SK-N-SH (cell line): ENCODE data around the gene NTMT1. TPM values are rescaled to one million over a fixed set of nuclear protein-coding genes. Genes with fewer than 3 reads are reported as not detected.

Experiments used
- CTCF ChIA-PET: fragments of 300-600, 350-600 bp; formaldehyde crosslinking; extraction: SDS; loops from one replicate; lab custom pipeline; 2021; lab: Yijun Ruan, JAX
- POLR2A ChIA-PET: fragments of 350-600 bp; sonication (Branson Sonifier 250); formaldehyde crosslinking; extraction: SDS; loops from one replicate; lab custom pipeline; 2020; ENCODE audit warnings: antibody characterized with exemption, inconsistent platforms; lab: Yijun Ruan, JAX
- DNase-seq: peaks from one replicate; pipeline ENCODE4 v3.0.0; 2012
- H2AFZ ChIP-seq: fragments of 200-600 bp; sonication (generic); 2 replicates; pipeline ENCODE4 v1.8.1; 2016; ENCODE audit warnings: antibody characterized with exemption, mild to moderate bottlenecking, low read depth
- H3F3A ChIP-seq: fragments of 200-600 bp; sonication (generic); replicated peaks from 2 replicates; pipeline ENCODE3; 2016; ENCODE audit warnings: antibody characterized with exemption, mild to moderate bottlenecking; ENCODE audit not compliant: insufficient read depth
- H3K27ac ChIP-seq, 2 experiments: fragments of 200-500 bp in 1 of 2; fragments of 200-600 bp in 1 of 2; sonication (Bioruptor generic) in 1 of 2; sonication (generic), shearing (Covaris generic) in 1 of 2; 2 replicates each; pipeline versions ENCODE4 v1.5.1 to v1.6.1; 2014 to 2016; ENCODE audit warnings: low read depth in 2 of 2, inconsistent platforms in 1 of 2, low read length in 1 of 2, mild to moderate bottlenecking in 1 of 2, mixed read lengths in 1 of 2
- H3K27me3 ChIP-seq: fragments of 200-600 bp; sonication (generic), shearing (Covaris generic); 2 replicates; pipeline ENCODE4 v1.6.1; 2016; ENCODE audit warnings: mixed run types; ENCODE audit not compliant: insufficient read depth
- H3K36me3 ChIP-seq, 2 experiments: fragments of 200-500 bp in 1 of 2; fragments of 200-600 bp in 1 of 2; sonication (Bioruptor generic) in 1 of 2; sonication (generic) in 1 of 2; replicated peaks in 1 of 2; 2 replicates each; pipeline versions ENCODE3 to v1.5.1; 2014 to 2016; ENCODE audit warnings: low read length in 1 of 2, mild to moderate bottlenecking in 1 of 2; ENCODE audit not compliant: insufficient read depth in 2 of 2, control insufficient read depth in 1 of 2
- H3K4me1 ChIP-seq, 2 experiments: fragments of 200-500 bp in 1 of 2; fragments of 200-600 bp in 1 of 2; sonication (Bioruptor generic) in 1 of 2; sonication (generic), shearing (Covaris generic) in 1 of 2; 2 replicates each; pipeline versions ENCODE4 v1.5.1 to v1.6.1; 2014 to 2016; ENCODE audit warnings: low read depth in 1 of 2, low read length in 1 of 2, mixed run types in 1 of 2; ENCODE audit not compliant: insufficient read depth in 2 of 2, control insufficient read depth in 1 of 2
- H3K4me2 ChIP-seq: fragments of 200-600 bp; sonication (generic), shearing (Covaris generic); 2 replicates; pipeline ENCODE4 v1.6.1; 2017; ENCODE audit warnings: mixed run types
- H3K4me3 ChIP-seq, 2 experiments: fragments of 200-500 bp in 1 of 2; fragments of 200-600 bp in 1 of 2; sonication (Bioruptor generic) in 1 of 2; sonication (generic), shearing (Covaris generic) in 1 of 2; 2 replicates each; pipeline versions ENCODE4 v1.5.1 to v1.8.1; 2014 to 2016; ENCODE audit warnings: low read depth in 2 of 2, inconsistent platforms in 1 of 2, low read length in 1 of 2, mild to moderate bottlenecking in 1 of 2, mixed read lengths in 1 of 2, moderate library complexity in 1 of 2
- H3K79me2 ChIP-seq: fragments of 200-600 bp; sonication (generic); 2 replicates; pipeline ENCODE4 v1.8.1; 2017; ENCODE audit warnings: mild to moderate bottlenecking; ENCODE audit not compliant: insufficient read depth
- H3K9ac ChIP-seq: fragments of 200-600 bp; sonication (generic); 2 replicates; pipeline ENCODE4 v1.6.1; 2017; ENCODE audit warnings: mixed run types
- H3K9me2 ChIP-seq: fragments of 200-600 bp; sonication (generic); 2 replicates; pipeline ENCODE4 v1.6.1; 2017; ENCODE audit warnings: mixed run types
- H3K9me3 ChIP-seq: fragments of 200-600 bp; sonication (generic); 2 replicates; pipeline ENCODE4 v1.6.1; 2017; ENCODE audit warnings: mixed run types, mild to moderate bottlenecking, moderate library complexity
- H4K20me1 ChIP-seq: fragments of 200-600 bp; sonication (generic); 2 replicates; pipeline ENCODE4 v1.6.1; 2017; ENCODE audit warnings: mild to moderate bottlenecking, mixed run types; ENCODE audit not compliant: insufficient read depth
- CHD2 ChIP-seq: fragments of 150-350 bp; IDR thresholded peaks from 2 replicates; pipeline ENCODE4 v1.6.1; 2018; ENCODE audit warnings: low read length; ENCODE audit not compliant: partially characterized antibody
- EZH2phosphoT487 ChIP-seq: fragments of 200-600 bp; sonication (generic); IDR thresholded peaks from 2 replicates; pipeline ENCODE4 v1.6.1; 2017; ENCODE audit warnings: low read depth, mixed run types, mild to moderate bottlenecking, antibody characterized with exemption, moderate library complexity, borderline replicate concordance
- FOXJ3 ChIP-seq: sonication (generic); formaldehyde crosslinking; IDR thresholded peaks from 2 replicates; pipeline ENCODE4 v1.5.1; 2020; ENCODE audit warnings: mild to moderate bottlenecking, missing genetic modification reagents
- GABPA ChIP-seq: IDR thresholded peaks from 2 replicates; pipeline ENCODE4 v1.4.0; 2012; ENCODE audit warnings: low read depth, mild to moderate bottlenecking
- GATA2 ChIP-seq: sonication (generic); formaldehyde crosslinking; IDR thresholded peaks from 2 replicates; pipeline ENCODE4 v1.5.0; 2020; ENCODE audit warnings: mild to moderate bottlenecking, missing genetic modification reagents
- IRF3 ChIP-seq: fragments of 150-350 bp; IDR thresholded peaks from 2 replicates; pipeline ENCODE4 v1.6.1; 2016; ENCODE audit warnings: mild to moderate bottlenecking, low read depth, low read length
- MAX ChIP-seq: IDR thresholded peaks from 2 replicates; pipeline ENCODE4 v1.4.0; 2012; ENCODE audit warnings: low read depth
- MEF2A ChIP-seq: IDR thresholded peaks from 2 replicates; pipeline ENCODE4 v1.4.0; 2012; ENCODE audit warnings: low read depth, borderline replicate concordance
- REST ChIP-seq: IDR thresholded peaks from 2 replicates; pipeline ENCODE4 v1.6.1; 2012; ENCODE audit warnings: mild to moderate bottlenecking, low read depth, low read length, moderate library complexity
- RFX5 ChIP-seq: IDR thresholded peaks from 2 replicates; pipeline ENCODE4 v1.6.1; 2012; ENCODE audit warnings: mild to moderate bottlenecking, improper control_type of control experiment, low read length
- SMC3 ChIP-seq: IDR thresholded peaks from 2 replicates; pipeline ENCODE4 v1.6.1; 2012; ENCODE audit warnings: low read depth, low read length, improper control_type of control experiment
- USF1 ChIP-seq: IDR thresholded peaks from 2 replicates; pipeline ENCODE4 v1.4.0; 2012; ENCODE audit warnings: low read depth, borderline replicate concordance
- ZBTB33 ChIP-seq: IDR thresholded peaks from 2 replicates; pipeline ENCODE4 v1.4.0; 2012; ENCODE audit warnings: low read depth, borderline replicate concordance
- WGBS: methylation state at CpG from one replicate; pipeline ENCODE4 v1.1.6; 2017; ENCODE audit warnings: low lambda C conversion rate; 5-methylcytosine and 5-hydroxymethylcytosine counted together
- polyA plus RNA-seq, 3 experiments: library from polyadenylated mRNA; depleted of rRNA; stranded (reverse); fragments of >200 nt; gene quantifications; 2 replicates each; pipeline ENCODE4 v1.2.3, GENCODE V29; 2012

The NTMT1 gene
- polyA plus RNA-seq, 1 of the 3 experiments (the other 2 are of a cell fraction): 78.3 TPM

GRCh38 chr9:129627556-129628440 lies 1.8 kb downstream of the NTMT1 start:
- ChIA-PET CTCF (interaction anchor here (1.1 to 12.8 kb wide), 9 partner anchors 13 to 496 kb away, joined by 3 to 212 read pairs (median 5); partner anchors contain the start of gene ASB6), POLR2A (interaction anchor here (3.0 kb wide), 1 partner anchor 12 kb away, joined by 15 read pairs; no protein-coding TSS in a partner anchor)
- Histone ChIP-seq H3F3A (peaks cover 12% of the 10 kb centered on the region), H3K4me3 (peak overlapping the region; percentile 87 to 92), H3K9me2 (no peaks in the 10 kb centered on the region), H3K9ac (peak overlapping the region; percentile 91; the same call in 1 of the 2 replicates), H3K4me2 (peak overlapping the region; percentile 84), H3K9me3 (no peaks in the 10 kb centered on the region), H3K36me3 (peaks cover 0 to 4% of the 10 kb centered on the region in 2 experiments), H3K4me1 (peaks cover 18 to 36% of the 10 kb centered on the region in 2 experiments; a peak in 2 of 4 replicates), H3K27me3 (no peaks in the 10 kb centered on the region), H3K79me2 (peaks cover 71% of the 10 kb centered on the region), H2AFZ (no peak overlapping the region), H4K20me1 (peaks cover 50% of the 10 kb centered on the region), H3K27ac (peak overlapping the region; percentile 78 to 83)
- DNase-seq: no peak
- 41% methylated on average over 12 of the region's 12 CpGs for WGBS
- no peak for TF ChIP-seq MAX
- no peak for TF ChIP-seq RFX5
- TF ChIP-seq USF1: no peak
- TF ChIP-seq FOXJ3 (CRISPR knock-in tag): no peak
- TF ChIP-seq MEF2A: no peak
- TF ChIP-seq REST: no peak
- no peak for TF ChIP-seq SMC3
- no peak for TF ChIP-seq EZH2phosphoT487

GRCh38 chr9:129628709-129629108 lies 2.7 kb downstream of the NTMT1 start:
- Histone ChIP-seq H3F3A (peaks cover 12% of the 10 kb centered on the region), H3K27ac (peak overlapping the region in 1 of 2 experiments; percentile 18; a peak in 2 of 4 replicates), H3K9me2 (no peaks in the 10 kb centered on the region), H3K79me2 (peaks cover 80% of the 10 kb centered on the region), H2AFZ (no peak overlapping the region), H3K9ac (no peak overlapping the region; the same call in 1 of the 2 replicates), H3K4me3 (peak overlapping the region in 1 of 2 experiments; percentile 92; a peak in 1 of 4 replicates), H3K4me1 (peaks cover 18 to 36% of the 10 kb centered on the region in 2 experiments; a peak in 2 of 4 replicates), H4K20me1 (peaks cover 59% of the 10 kb centered on the region), H3K9me3 (no peaks in the 10 kb centered on the region), H3K27me3 (no peaks in the 10 kb centered on the region), H3K4me2 (peak overlapping the region; percentile 84), H3K36me3 (peaks cover 6 to 9% of the 10 kb centered on the region in 2 experiments)
- ChIA-PET CTCF (interaction anchor here (1.1 to 12.8 kb wide), 8 partner anchors 12 to 497 kb away, joined by 4 to 212 read pairs (median 6); partner anchors contain the start of gene ASB6), POLR2A (interaction anchor here (0.8 kb wide), 1 partner anchor 11 kb away, joined by 3 read pairs; no protein-coding TSS in a partner anchor)
- 74% methylated on average over 6 of the region's 6 CpGs for WGBS
- TF ChIP-seq CHD2: no peak
- TF ChIP-seq USF1: no peak
- TF ChIP-seq GABPA: no peak
- TF ChIP-seq ZBTB33: no peak
- no peak for TF ChIP-seq MAX
- TF ChIP-seq GATA2 (CRISPR knock-in tag): no peak
- no peak for TF ChIP-seq IRF3
- TF ChIP-seq EZH2phosphoT487: no peak
- DNase-seq: no peak
